Dermis microvascular lymphatic vessel endothelial cell (primary cell): Measurements from ENCODE around the gene LGALS4. TPM values are rescaled to one million over a fixed set of nuclear protein-coding genes. Genes with fewer than 3 reads are reported as not detected.
"Not testable (repeated sequence)": the region's sequence is repeated elsewhere in the genome, so short reads cannot be mapped to it uniquely, and the experiment has no call there.

Experiments used
- DNase-seq, 2 donors: peaks; one replicate each; pipeline versions ENCODE4 v3.0.0 to v3.0.0-alpha.2; 2010; ENCODE audit warnings: low read depth in 2 of 2
- total RNA-seq: library from RNA; depleted of rRNA; stranded (reverse); fragments of >200 nt; gene quantifications from 2 replicates; pipeline ENCODE4 v1.2.1, GENCODE V29; 2014

The LGALS4 gene, protein sequence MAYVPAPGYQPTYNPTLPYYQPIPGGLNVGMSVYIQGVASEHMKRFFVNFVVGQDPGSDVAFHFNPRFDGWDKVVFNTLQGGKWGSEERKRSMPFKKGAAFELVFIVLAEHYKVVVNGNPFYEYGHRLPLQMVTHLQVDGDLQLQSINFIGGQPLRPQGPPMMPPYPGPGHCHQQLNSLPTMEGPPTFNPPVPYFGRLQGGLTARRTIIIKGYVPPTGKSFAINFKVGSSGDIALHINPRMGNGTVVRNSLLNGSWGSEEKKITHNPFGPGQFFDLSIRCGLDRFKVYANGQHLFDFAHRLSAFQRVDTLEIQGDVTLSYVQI
- not detected in 2 replicates for total RNA-seq

DNA sequence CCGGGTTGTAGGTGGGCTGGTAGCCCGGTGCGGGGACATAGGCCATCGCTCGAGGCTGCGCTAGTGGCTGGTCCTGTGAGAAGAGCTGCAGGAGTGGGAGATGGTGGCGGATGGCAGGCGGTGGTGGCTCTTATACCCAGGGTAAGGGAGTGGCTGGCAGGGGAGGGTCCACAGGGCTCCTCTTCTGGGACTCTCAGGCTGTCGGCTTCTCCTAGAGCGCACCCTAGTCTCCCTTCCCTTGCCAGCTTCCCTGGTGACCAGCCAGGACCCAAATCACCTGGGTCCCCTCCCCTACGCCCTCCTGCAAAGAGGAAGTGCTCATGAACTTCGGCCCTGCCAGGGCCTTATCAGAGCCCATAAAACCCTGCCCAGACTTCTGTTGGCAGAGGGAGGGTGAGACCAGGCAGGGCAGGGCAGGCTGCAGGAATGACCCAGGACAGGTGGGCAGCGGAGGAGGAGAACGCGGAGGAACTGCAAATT, at the start of gene LGALS4:
Gene LGALS4 (minus strand): TSS at position 105 of the 480 bp plus-strand sequence. CDS start 59 bp downstream, at position 46.
- no peak for DNase-seq

DNA sequence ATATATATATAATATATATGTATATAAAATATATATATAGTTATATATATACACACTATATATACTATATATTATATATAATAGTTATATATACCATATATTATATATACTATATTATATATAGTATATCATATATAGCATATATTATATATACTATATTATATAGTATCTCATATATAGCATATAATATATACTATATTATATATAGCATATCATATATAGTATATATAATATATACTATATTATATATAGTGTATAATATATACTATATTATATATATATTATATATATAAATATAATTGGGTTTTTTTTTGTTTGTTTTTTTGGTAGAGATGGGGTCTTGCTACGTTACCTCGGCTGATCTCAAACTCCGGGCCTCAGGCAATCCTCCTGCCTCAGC, 48.6 kb upstream of the LGALS4 start:
- DNase-seq: no peak

DNA sequence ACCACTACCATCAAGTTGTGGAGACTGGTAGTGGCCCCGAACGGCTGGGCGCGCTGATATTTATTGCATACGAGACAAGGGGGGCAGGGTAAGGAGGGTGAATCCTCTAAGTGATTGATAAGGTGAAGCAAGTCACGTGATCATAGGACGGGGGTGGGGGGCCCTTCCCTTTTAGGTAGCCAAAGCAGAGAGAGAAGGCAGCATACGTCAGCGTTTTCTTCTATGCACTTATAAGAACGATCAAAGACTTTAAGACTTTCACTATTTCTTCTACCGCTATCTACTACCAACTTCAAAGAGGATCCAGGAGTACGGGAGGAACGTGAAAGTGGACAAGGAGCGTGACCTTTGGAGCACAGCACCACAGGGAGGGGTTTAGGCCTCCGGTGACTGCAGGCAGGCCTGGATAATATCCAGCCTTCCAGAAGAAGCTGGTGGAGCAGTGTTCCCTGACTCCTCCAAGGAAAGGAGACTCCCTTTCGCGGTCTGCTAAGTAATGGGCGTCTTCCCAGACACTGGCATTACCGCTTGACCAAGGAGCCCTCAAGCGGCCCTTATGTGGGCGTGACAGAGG, 47.0 kb upstream of the LGALS4 start:
- DNase-seq: not testable (repeated sequence)

DNA sequence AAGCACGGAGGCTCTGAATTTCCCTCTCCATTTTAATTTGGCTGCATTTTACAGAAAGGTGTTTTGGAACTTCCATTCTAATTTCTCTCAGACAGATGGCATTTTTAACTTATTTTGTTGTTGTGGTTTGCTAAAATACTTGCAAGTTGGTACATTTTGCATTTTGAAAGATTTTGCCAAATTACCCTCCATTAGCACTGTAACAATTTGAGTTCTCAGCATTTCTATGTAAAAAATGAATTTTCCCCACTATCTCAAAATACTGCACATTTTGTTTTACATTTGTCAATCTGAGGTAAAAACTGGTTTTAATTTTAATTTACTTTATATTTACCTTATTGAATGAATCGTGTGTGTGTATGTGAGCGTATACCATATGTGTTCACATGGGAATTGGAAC, 44.1 kb upstream of the LGALS4 start:
- DNase-seq: no peak

DNA sequence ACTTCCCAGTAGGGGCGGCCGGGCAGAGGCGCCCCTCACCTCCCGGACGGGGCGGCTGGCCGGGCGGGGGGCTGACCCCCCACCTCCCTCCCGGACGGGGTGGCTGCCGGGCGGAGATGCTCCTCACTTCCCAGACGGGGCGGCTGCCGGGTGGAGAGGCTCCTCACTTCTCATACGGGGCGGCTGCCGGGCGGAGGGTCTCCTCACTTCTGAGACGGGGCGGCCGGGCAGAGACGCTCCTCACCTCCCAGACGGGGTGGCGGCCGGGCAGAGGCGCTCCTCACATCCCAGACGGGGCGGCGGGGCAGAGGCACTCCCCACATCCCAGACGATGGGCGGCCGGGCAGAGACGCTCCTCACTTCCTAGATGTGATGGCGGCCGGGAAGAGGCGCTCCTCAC, 43.0 kb upstream of the LGALS4 start:
- not testable (repeated sequence) for DNase-seq

DNA sequence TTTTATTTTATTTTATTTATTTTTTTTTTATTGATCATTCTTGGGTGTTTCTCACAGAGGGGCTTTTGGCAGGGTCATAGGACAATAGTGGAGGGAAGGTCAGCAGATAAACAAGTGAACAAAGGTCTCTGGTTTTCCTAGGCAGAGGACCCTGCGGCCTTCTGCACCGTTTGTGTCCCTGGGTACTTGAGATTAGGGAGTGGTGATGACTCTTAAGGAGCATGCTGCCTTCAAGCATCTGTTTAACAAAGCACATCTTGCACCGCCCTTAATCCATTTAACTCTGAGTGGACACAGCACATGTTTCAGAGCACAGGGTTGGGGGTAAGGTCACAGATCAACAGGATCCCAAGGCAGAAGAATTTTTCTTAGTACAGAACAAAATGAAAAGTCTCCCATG, 42.2 kb upstream of the LGALS4 start:
- not testable (repeated sequence) for DNase-seq

DNA sequence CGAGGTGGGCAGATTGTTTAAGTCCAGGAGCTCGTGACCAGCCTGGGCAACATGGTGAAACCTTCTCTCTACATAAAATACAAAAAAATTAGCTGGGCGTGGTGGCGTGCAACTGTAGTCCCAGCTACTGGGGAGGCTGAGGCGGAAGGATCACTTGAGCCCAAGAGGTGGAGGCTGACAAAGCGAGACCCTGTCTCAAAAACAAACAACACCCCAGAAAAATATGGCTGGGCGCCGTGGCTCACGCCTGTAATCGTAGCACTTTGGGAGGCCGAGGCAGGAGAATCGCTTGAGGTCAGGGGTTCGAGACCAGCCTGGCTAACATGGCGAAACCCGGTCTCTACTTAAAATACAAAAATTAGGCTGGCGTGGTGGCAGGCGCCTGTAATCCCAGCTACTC, 40.5 kb upstream of the LGALS4 start:
- no peak for DNase-seq

DNA sequence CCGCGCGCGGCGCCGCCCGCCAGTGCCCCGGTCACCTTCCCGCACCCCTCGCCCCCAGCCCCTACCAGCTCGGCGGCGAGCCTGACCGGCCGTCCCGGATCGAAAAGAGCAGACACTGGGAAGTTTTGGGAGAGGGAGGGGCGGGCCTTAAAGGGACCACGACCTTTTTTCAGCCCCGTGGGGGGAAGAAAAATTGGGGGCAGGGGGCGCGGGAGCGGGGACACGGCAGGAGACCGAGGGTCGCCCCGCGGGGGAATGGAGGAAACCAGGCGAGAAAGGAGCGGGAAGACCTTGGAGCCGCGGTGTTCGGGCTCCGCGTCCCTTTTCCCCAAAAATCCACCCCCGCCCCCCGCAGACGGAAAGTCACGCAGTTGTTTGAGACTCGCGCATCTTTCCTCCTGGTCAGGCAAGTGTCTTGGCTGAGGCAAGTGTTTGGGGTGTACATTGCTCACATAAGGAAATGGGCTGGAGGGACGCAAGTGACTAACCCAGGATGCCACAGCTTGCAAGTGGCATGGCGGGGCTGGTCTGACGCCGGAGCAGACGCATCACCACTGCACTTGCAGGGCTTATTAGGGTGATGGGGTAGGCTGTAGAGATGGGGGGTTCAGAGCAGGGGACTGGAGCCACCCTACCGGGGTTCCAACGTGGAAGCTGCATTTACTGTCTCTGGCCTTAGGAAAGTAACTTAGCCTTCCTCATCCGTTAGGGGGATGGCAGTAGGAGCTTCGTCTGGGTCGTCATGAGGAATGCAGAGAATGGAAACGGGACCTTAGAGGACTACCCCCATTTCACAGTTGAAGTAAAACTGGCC, 39.7 kb upstream of the LGALS4 start:
- DNase-seq: peak in 1 of 2 donors; percentile 59

DNA sequence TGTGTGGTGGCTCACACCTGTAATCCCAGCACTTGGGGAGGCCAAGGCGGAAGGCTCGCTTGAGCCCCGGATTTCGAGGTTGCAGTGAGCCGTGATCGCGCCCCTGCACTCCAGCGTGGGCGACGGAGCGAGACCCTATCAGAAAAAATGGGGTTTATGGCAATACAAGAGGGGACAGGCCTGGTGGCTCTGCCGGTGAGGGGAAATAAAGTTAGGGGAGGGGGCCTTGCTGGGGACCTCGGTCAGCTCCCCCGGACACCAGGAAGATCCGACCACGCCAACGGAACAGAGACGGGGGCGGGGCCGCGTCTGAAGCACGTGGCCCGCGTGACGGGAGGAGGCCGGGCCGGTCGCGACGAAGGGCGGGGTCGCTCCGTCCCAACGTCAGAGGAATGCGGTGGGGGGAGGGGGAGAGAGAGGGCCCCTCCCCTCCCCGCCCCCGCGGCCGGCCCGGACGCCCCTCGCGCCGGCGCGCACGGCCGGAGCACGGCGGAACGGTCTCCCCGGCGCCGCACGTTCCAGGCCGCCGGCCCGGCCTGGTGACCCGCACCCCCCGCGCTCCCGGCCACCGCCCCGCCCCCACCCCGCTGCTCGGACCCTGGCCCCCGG, 39.0 kb upstream of the LGALS4 start:
- peak; percentile 84 to 94 for DNase-seq

DNA sequence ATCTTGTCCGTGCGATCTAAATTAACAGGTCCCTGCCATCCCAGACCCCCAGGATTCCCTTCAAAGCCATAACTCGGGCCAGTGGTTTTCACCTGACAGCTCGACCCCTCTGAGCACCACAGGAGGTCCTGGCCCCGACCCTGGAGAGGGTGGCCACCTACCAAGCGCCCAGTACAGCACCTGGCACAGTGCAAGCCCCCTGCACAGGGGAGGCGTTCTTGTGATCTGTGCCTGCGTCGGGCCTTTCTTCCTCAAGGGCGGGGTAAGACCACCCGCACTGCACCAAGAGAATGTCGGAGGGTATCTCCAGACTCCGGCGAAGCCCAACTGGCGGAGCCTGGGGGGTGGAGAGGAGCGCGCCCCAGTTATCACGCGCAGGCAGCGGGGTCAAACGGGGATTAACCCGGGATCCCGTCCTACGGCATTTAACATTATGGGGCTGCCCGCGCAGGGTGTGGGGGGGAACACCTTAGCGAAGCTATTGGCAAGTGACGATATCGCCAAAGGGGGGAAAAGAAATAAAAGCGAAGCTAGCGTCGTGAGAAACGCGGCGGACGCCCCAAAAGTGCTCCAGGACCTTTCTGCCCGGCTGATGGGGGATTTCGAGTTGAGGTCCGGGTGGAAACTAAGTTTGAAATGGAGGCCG, 38.4 kb upstream of the LGALS4 start:
- peak in 1 of 2 donors; percentile 14 for DNase-seq

DNA sequence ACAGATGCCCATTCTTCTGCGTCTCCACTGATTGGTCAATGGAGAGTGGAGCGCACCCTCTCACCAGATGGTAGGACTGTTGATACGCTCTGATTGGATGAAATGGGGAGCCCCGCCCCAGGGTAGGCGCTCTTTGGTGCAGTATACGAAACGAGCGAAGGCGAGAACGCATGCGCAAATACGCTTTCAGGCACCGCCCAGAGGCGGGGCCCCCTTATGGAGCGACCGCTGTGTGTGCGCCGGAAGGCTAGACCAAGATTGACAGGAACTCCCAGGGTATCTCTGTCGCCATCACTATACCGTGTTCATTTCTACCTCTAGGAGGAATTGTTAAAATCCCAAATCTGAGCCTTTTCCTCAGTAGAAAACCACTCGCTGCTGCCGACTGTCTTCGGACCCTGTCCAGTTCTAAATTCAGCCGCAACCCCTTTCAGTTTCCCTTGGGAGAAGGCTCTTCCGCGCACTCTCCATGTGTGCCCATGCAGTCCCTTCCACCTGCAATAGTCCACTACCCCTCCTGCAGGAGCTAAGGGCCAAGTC, 37.8 kb upstream of the LGALS4 start:
- DNase-seq: peak in 1 of 2 donors; percentile 100

DNA sequence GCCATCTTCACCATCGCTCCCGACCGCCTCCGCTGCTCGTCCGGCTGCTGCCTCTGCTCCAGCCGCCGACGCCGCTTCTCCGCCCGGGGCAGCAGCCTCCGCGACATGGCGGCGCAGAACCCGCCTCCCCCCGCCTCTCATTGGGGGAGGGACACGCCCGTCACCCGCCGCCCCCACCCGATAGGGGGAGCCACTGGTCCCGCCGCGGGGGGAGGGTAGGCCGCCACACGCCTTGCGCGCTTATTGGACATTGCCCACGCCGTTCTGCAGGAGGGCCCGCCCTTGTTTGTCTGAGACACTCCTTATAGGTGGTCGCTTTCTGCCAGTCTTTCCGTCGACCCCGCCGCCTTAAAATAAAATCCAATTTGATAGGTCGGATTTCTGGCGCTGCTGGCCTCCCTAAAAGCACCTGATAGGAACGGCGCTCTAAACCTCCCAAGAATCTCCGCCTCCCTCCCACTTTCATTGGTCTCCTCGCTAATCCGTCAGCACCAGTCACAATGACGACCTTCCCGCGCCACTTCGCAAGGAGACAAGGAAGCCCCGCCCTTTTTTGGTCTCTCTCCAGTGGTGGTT, 37.2 kb upstream of the LGALS4 start, which contains the start of gene HNRNPL:
Gene HNRNPL (minus strand): TSS at position 127 of the 576 bp plus-strand sequence. CDS start 20 bp downstream, at position 107.
- peak in 1 of 2 donors; percentile 100 for DNase-seq

DNA sequence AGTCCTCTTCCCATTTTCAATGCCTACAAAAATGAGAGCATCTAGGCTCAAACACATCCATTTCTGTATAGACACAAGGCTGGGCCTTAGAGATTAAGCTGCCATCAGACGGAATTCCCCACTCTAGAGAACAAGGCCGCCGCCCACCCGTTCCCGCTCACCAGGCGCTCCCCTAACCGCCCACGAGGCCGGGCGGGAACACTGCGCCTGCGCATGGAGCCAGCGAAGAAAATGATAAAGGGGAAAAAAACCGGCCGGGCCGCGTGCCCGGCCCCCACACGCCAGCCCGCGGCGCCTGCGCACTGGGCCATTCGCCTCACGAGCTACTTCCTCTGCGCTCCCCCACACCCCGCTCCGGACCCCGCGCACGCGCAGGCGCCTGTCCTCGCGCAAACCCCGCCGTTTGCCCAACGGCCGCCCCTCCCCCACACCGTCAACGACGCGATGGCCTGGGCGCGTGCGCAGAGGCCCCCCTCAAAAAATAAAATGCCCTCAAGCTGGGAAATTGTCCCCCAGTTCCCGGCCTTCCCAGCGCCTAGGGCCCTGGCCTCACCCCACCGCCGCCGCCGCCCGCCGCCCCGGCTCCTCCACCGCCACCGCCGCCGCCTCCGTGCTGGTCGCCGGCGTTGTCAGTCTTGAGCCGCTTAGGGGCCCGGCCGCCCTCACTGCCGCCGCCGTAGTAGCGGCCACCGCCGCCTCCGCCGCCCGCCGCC, 36.6 kb upstream of the LGALS4 start:
- DNase-seq: peak; percentile 88 to 95

DNA sequence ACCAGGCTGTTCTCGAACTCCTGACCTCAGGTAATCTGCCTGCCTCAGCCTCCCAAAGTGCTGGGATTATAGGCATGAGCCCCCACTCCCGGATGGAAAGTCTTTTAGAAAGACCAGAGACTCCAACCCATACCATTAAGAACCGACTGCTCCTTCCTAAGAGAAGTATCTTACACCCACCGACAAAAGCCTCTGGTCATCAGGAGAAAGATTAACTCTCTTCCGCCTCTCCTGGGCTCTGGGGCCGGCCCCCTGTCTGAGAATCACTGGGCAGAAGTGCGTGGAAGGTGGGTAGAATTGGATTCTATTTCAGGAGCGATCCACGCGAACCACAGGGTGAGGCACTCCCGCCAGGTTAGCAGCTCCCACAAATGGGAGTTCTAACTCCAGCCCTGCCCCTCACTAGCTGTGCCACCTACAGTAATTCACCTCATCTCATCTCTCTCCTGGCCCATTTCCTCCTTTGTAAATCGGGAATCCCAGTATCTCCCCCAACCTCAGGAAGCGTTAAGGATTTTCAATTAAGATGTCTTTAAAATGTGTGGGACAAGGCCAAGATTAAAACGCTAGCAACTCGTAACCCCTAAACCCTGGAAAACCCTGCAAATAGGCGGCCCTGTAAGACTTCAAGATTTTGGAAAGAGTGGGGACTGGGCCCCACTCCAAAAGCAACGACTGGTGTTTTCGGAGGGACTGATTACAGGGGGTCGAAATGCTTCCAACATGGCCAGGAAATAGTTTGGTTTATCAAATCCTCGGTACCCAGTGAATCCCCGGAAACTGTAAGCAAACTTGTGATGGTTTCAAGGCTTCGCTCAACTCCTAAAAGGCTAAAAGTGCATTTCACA, 35.8 kb upstream of the LGALS4 start:
- DNase-seq: no peak

DNA sequence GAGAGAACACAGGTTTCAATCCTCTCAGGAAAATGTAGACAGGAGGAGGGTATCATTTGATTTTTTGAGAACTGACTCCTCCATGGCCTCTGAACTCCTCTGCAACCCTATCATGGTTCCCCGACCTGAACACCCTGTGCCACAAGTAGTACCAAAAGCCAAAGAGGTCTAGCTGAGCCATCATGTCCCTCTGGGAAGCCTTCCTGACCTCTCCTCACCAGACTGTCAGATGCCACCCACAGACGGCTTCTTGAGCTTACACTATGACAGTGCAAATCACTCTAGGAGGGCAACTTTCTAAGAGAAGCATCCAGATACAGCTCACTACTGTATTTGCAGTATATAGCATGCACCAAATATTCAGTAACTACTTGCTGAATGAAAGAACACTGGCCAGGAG, 33.4 kb upstream of the LGALS4 start:
- DNase-seq: no peak

DNA sequence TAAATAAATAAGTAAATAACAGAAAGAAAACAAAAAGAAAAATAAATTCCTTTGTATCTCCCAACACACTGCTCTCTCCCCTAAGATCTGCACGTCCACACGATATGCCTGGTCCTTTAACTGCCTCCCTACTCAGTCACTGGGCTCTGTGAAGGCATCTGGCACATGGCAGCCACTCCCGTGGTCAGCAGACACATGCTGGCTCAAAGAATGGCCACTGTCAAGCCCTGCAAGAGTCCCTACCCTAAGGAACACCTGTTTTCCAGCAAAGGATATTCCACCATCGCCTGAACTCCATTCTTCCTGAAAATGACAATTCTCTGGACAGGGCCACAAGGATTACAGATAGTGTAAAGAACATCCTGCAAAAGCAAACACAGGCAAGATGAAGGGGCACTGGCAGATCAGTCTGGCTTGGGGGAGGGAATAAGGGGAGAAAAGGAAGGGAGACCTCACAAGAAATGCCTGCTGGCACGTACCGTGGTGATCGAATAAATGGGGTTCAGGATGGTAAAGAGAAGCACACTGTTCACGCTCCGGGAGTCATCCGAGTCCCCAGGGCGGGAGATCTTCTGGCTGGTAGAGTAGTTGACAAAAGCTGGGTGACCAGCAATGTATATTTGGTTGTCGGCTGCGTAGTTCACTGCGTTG, 32.8 kb upstream of the LGALS4 start:
- no peak for DNase-seq

DNA sequence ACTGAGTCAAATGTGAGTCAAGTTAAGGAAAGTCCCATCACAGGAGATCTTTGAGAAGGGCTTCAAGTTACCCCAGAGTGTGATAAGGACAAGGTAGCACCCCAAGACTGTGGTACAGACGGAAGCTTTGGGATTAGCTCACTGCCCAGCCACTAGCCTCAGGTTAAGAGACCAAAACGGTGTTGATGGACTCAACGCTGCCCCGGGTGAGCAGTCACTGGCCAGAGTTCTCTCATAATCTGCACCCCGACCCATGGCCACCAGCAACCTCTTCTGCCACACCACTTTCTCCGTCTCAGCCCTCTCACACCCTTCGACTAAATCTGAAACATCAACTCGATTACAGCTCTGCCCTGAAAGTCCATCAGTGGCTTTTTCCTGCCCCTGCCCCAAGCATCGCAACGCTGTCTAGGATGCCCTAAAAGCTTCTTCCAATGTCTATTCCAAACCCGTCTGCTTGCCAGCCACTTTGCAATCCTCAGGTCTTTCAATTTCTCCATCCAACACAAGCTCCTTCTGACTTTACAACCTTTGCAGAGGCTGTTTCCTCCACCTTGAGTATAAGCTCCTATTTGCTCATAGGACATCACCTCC, 31.4 kb upstream of the LGALS4 start:
- DNase-seq: no peak

DNA sequence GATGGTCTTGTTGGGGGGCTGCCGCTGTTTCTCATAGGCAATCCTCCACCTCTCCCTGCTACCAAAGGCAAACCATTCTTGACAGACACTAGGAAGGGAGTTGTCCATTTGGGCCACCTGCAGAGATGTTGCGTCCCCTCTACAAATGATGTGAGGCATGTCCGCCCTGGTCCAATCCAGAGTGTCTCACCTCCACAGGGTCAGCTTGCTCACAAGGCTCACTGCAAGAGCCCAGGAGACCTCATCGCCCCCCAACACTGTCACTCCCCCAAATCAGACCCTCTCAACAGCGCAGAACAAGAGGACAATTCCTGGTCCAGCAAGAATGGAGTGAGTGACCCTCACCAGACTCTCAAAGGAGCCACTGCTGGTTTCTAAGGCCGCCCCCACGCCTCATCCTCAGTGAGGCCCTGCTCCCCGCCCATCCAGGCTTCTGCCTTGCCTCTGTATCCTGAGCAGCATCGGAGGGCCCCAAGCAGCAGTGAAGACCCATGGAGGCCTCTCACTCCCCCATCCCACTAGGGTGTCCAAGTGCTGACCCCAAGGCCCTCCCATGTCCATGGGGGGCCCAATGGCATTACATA, 30.5 kb upstream of the LGALS4 start:
- DNase-seq: no peak
